HG02870 (cell line): ENCODE data around the gene MYEOV.

Experiments
- ATAC-seq: cut with Tn5 transposase; IDR thresholded peaks from one replicate; pipeline ENCODE4 v1.9.1; 2021; ENCODE audit warnings: mild to moderate bottlenecking, moderate library complexity; ENCODE audit not compliant: unreplicated experiment

The MYEOV gene

DNA sequence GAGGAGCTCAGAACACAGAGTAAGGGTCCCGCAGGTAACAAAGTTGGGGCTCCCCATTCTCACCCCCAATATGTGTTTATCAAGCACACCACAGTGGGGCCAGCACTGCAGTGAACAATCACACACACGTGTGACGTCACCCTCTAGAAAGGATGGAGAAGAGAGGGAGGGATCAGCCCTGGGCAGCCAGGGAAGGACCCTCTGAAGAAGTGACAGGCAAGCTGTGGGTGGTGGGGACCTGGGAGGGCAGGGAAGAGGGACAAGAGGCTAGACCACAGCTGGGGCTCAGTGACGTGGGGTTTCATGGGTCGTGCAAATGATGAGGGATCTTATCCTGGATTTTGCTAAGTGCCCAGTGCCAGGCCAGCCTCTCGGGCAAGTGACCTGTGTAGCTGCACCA lies 28.7 kb upstream of the MYEOV start:
- no peak for ATAC-seq

DNA sequence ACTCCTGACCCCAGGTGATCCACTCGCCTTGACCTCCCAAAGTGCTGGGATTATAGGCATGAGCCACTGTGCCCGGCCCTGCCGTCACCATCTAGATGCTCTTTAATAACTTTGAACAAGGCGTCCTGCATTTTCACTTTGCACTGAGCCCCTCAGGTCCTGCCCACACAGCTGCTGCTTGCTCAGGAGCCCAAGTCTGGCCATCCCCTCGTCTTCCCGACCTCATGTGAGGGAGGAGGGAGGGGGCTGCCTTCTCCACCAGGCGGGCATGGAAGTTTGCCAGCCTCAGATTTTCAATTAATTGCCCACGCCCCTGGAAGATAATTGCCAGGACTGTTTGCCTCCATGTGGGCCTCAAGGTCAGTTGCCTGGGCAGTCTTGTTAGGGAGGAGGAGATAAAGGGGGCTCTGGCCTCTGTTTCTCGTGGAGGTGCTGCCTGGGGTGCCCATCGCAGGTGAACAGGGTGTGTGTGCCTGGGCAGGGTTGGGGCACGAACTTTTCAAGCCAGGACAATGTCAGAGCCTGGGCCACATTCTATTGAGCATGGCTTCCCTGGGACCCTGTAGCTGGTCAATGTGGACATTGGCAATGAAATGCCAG lies 27.9 kb upstream of the MYEOV start:
- no peak for ATAC-seq

DNA sequence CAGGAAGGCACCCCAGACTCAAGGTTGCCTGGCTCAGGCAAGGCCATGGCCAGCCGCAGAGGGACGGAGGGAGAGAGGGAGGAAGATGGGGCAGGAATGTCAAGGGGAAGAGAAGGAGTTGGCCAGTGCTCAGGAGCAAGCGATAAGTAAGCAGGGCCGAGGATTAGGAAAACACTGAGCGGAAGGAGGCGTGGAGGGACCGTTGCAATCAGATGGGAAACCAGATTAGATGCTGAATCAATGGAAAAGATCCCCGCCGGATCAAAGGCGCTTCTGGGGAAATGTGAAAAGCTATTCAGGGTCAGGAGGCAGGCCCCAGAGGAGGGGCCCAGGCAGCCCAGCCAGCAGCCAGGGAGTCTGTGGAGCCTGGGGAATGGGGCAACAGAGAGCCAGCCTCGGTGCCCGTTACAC lies 26.6 kb upstream of the MYEOV start:
- ATAC-seq: no peak

DNA sequence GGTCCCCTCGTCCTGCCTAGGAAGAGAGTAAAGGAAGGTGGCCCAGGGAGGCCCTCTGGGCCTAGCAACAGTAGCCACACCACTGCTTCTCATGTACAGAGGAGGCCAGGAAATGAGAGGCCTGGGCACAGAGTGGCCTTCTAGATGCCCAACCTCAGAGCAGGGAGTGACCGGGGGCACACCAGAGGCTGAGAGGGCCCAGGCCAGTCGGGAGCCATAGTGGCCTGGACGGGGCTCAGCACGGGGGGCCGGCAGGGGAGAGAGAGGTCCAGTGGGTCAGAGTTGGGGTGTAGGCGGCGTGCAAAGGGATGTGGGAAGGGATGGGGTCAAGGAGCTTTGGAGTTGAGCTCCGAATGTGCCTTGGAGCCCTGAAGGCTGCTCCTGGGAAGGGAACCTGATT lies 25.0 kb upstream of the MYEOV start:
- ATAC-seq: no peak

DNA sequence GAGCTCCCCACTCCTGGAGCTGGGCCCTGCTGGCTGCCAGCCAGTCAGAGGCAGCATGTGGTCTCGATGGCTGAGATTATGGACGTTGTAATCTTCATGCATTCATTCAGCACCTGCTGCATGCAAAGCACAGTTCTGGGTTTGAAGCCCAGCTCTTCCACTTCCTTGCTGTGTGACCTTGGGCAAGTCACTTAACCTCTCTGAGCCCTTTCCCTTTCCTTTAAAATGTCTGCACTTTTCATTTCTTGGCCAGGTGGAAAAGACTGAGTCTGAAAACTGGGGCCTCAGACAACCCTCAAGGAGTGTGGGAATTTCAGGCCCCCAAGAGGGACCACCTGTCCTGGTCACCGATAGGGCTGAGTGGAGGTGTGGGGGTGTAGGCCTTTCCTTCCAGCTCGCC lies 24.6 kb upstream of the MYEOV start:
- ATAC-seq: no peak

DNA sequence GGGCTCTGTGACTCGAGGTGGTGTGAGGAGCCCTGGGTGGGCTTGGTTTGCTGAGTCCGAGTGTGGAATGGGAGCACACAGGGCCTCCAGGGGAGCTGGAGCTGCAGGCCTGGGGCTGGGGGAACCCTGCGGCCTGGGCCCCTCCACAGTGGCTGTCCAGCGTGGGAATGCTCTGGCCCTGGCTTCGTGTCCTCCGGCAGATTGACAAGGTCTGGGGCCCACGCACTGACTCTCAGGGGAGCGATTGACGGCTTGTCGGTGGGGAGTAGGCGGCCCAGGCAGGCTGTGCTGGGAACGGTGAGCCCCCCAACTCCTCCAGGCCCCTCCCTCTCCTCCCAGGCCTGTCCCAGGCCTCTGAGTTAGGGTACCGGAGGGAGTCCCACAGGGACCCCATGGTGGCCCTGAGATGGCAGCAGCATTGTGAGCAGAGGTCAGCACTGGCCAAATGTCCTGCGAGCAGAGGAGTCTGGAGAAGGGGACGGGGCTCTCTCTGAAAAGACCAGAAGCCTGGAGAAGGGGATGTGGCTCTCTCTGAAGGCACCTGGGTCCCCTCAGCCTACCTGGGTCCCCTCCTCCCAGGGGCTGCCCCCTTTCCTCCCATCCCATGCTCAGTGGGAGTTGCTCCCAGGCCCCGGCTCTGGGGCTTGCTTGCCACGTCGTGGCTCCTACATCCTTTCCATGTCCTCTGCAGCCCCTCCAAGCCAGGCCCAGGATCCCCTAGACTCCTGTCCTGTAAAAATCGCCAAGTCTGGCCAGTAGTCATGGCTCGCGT lies 23.8 kb upstream of the MYEOV start:
- no peak for ATAC-seq

DNA sequence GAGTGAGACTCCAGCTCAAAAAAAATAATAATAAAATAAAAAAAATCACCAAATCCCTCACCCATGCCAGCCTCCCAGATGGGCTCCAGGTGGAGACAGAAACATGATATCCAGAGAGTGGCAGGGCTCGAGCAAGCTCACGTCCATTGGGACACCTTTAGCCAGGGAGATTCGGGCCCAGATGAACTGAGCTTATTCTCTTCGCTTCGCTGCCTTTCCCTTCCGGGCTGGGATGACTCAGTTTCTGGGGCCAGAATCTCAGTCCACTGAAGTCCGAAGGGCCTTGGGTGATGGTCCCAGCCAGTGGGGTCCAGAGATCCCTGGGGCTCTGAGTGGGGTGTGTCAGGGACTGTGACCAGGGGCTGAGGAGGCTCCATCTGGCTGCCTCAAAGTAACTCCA lies 23.0 kb upstream of the MYEOV start:
- no peak for ATAC-seq

DNA sequence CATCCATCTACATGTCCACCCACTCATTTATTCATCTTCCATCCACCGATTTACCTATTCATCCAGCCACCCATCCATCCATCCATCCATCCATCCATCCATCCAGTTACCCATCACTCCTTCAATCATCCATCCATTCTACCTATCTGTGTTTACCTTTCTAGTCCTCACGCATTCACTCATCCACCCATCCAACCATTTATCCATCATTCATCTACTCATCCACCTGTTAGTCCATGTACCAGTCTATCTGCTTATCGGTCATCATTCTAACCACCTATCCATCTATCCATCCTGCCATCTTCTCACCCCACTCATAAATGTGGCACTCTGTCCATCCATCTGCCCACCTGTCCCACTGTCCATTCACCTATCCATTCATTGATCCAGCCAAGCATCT lies 21.9 kb upstream of the MYEOV start:
- no peak for ATAC-seq

DNA sequence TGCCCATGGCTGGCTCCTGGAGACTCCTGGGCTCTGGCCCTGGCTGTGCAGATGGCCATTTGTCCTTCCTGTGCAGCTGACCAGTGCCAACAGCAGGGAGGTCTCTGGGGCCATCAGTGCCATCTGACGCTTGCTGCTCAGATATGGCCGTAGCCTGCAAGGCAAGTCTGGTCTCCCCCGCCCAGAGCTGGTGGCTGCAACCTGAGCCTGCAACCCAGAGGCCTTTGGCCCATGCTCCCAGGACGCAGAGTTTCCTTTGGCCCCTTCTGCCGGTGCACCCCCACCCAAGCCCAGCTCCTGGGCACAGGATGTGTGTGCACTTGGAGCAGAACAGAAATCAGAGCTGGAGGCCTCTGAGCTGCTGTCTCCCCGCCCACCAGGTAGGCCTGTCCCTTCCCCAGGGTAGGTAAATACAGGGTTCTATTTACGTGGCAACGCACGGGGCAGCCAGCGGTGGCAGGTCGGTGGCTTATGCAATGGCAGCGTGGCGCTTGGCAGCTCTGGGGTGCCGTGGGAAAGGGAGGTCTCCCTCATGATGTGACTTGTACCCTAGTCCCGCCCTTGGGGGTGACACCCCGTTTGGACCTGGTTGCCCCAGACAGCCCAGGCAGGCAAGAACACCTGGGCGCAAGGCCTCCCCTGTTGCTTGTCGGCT lies 21.0 kb upstream of the MYEOV start:
- no peak for ATAC-seq

DNA sequence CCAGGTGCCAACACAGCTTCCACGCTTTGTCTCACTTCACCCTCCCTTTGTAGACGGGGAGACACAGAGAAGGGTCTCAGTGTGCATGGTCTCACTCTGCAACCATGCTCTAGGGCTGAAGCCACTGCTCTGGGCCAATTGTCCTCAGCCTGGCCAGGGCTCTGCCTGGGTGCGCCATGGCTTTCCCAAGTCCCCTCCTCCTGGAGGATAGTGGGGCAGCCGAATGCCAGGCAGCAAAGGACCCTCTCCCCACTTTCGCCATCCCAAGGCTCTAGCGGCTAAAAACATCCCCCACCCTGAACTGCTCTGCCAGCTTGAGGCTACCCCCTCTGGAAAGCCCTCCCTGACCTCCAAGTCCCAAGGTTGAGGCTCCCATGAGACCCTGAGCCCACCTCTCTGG lies 20.4 kb upstream of the MYEOV start:
- no peak for ATAC-seq

DNA sequence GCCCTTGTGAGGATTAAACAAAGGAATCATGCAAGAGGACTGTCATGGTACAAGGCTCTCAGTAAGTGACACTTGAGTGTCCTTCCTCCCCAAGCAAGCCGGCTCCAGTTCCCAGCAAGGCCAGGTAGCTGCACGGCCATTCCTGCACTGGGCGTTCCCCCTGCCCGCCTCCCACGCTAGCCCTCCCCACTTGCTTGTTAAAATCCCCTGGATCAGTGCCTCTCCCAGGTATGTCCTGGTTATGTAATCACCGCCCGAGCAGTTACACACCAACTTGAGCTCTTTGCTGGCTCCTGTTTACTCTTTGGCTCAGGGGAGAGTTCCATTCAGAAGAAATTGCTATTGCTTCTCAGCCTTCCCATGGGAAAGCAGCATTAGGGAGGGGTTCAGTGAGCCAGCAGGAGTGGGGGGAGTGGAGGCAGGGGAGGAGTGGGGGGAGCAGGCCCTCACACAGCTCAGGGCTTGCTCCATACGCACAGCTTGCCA lies 19.4 kb upstream of the MYEOV start:
- no peak for ATAC-seq

DNA sequence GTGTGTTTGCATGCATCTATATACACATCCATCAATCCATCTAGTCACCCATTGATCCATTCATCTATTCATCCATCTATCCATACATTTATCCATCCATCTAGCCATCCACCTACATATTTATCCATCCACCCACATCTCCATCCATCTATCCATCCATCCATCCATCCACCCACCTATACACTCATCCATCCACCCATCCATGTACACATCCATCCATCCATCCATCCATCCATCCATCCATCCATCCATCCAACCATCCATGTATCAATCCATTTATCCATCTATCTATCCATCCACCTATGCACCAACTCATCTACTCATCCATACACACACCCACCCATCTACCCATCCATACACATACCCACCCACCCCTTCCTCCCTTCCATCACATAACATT lies 18.8 kb upstream of the MYEOV start:
- no peak for ATAC-seq

DNA sequence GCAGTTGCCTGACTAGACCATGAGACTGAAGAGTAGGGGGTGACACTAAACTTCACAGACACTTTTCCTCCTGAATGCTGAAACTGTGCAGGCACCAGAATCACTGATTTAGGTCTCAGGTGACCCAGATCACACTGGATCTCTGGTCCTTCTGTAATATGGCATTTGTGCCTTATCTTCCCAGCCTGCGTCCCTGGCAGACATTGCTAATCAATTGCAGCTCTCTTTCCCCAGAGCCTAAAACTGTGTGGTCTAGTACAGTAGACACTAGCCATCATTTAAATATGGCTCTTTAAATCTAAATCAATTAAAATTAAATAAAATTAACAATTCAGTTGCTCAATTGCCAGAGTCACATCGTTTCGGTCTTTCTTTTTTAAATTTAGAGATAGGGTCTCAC lies 17.8 kb upstream of the MYEOV start:
- ATAC-seq: no peak

DNA sequence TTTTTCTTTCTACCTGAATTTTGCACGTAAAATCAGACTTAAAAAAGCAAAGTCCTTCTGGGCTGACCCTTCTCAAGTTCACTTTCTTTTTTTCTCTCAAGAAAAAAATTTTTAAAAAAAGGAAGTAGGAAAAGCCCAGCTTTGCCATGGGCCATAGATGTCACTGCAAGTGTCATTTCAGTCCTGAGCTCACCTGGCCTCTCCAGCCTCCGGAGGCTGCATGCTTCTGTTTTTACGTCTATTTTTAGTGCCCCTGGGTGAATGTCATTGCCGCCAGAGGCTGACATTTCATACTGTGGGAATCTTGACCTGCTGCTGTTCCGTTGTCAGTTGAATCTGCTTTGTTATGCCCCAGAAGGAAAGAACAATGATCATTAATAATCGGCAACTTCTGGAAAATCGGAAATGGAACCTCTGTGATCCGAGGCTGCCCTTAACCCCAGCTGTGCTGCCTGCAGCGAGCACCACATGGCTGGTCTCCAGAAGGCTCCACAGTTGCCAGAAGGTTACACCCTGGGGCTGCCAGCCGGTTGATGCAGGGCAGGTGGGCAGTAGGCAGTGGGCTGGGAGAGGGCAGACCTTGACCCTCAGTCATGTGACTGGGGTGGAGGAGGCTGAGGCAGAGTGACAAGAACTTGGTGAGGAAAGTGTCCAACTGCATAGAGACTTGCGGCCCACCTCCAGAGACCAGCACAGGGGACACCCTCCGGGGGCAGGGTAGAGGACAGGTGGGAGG lies 16.7 kb upstream of the MYEOV start:
- ATAC-seq: no peak

DNA sequence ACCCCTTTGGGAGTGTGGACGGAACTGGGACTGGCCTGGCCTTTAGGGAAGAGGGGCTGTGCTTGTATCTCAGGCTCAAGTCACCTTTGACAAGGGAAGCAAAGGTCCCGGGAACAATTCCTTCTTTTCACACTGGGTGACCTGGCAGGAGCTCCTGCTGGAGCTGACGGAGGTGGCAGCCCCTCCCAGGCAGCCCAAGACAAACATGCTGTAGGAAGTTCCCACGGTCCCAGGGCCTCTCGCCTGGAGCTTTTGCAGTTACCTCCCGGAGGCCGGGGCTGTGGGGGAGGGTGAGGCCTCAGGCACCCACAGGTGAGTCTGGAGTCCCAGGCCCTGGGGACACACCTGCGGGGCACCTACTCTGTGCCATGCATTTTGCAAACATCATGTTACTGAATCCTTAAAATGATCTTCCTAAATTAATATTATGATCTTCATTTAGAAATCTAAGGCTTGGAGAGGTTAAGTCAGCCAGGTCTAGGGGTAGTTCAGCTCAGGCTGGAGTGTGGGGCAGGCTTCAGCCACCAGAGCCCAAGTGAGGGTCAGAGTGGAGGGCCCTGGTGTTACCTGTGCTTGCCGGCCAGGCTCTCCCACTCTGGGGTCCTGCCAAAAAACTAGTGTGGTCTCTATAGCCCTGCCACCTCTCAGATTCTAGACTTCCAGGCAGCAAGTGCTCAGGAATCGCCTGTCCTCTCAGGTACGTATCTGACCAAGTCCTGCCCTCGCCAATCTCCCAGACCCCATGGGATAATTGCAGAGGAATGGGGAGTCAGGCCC lies 15.7 kb upstream of the MYEOV start:
- no peak for ATAC-seq

DNA sequence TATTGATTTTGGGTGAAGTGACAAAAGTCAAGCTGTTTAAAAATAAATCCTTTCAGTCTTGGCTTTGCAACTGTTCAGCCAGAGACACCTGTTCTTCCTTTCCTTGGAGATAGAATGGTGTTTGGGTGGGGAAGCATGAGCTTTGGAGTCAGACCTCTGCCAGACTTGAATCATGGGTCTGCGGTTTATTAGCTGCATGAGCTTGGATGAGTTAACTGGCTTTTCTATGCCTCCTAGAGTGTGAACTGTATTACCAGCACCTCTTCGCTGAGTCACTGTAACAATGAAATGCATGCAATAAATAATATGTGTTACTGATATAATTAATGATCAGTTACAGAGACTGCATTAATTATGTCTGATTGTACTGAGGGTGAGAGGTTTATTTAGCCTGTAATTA lies 13.5 kb upstream of the MYEOV start:
- no peak for ATAC-seq

DNA sequence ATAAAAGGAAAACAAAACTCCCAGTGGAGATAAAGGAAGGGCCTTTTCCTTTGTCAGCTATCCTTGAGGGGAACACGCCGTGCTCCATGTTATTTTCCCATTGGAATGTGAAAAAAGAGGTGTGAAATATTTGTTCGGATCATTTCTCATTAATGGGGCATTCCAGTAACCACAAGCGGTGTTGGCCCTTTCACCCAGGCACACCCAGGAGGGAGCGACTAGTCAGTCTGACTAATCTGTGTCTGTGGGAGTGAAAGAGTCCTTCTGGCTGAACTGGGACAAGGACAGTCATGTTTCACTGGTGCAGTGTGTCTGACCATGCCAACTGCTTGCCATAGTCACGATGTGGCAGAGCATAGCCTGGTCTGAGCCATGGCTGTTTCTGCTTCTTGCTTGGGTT lies 13.0 kb upstream of the MYEOV start:
- ATAC-seq: no peak

DNA sequence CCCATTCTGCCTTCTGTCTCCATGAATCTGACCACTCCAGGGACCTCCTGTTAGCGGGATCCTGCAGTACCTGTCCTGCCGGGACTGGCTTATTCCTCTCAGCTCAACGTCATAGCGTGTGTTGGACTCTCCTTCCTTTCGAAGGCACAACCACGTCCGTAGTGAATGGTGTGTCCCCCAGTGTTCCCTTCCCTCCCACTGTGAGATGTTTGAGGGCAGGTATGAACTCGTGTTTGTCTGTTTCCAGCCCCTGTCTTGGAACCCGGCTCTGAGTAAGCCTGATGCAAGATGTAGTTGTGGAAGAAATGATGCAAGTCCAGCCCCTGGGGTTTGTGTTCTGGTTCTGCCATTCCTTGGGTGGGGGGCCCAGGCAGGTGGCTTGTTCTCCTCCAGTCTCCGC lies 10.5 kb upstream of the MYEOV start:
- no peak for ATAC-seq

DNA sequence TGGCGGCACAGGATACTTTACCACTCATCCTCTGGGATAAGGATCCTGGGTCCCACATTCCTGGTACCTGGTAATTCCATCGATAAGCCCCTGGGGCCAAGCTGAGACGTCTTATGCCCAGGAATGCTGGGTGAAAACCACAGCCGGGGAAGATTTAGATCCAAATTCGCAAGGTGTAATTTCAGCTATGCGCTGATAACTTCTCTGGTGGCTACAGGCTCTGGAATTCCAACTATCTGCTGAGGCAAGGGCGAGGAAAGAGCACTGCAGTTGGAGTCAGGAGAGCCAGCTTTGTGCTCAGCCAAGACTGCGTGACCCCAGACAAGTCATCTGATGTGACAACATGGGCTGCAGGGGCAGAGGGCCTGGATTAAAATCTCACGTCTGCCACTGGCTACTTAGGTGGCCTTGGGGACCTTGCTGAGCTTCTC lies 9.9 kb upstream of the MYEOV start:
- ATAC-seq: no peak

DNA sequence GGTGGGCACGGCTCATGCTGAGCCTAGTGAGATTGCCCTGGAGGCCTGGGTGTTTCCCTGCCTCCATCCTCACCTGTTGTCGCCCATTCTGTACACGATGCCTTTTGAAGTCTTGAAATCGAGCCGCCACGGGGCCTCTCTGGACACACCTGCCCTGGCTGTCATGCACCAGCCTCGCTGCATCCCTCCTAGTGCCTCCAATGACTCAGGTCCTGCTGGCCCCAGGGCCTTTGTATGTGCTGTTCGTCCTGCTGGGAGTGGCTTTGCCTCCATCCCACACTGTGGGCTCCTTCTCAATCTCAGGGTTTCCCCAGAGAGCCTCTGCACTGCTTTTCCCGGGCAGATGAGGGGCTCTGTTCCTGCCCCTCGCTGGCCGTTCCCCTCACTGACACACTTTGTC lies 8.9 kb upstream of the MYEOV start:
- ATAC-seq: no peak

DNA sequence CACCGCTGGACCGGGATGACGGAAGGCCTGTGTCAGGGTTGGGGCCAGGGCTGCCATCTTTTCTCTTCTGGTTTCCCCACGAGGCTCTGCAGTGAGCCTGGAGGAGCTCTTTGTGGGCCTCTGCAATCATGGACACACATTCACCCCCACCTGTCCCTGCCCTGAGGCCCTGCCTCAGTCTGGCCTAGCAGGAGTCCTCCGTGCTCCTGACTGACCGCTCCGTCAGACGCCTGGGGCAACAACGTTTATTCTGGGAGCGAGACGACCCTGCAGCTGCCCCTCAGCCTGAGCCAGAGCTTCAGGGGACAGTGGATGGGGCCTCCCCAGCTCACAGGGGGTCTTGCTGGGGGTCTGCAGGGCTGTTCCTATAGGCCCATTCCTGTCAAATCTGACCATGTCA lies 8.2 kb upstream of the MYEOV start:
- ATAC-seq: no peak
